Psoas muscle (tissue), 8 donors: ENCODE measurements around the gene TMEM175. TPM values are rescaled to one million over a fixed set of nuclear protein-coding genes. Genes with fewer than 3 reads are reported as not detected.

Experiments used
- ATAC-seq, 4 donors: fragments of 200-7000 bp; cut with Tn5 transposase; one replicate each; pipeline ENCODE4 v1.9.1; 2020; ENCODE audit warnings: moderate library complexity in 3 of 4, mild to moderate bottlenecking in 2 of 4
- DNase-seq, 2 donors: peaks; one replicate each; pipeline ENCODE4 v3.0.0-alpha.2; 2020
- H3K27ac ChIP-seq: fragments of 200-600 bp; one replicate; pipeline ENCODE4 v1.8.0; 2022
- H3K27me3 ChIP-seq, 3 donors: fragments of 200-600 bp in 1 of 3; one replicate each; pipeline versions ENCODE4 v1.6.1 to v1.8.0; 2013 to 2022; ENCODE audit warnings: low read length in 2 of 3, mild to moderate bottlenecking in 2 of 3, moderate library complexity in 1 of 3; ENCODE audit not compliant: insufficient read depth in 3 of 3
- H3K36me3 ChIP-seq, 2 donors: fragments of 200-600 bp in 1 of 2; one replicate each; pipeline versions ENCODE4 v1.6.1 to v1.8.0; 2013 to 2022; ENCODE audit warnings: low read depth in 1 of 2, mild to moderate bottlenecking in 1 of 2, moderate library complexity in 1 of 2; ENCODE audit not compliant: insufficient read depth in 1 of 2
- H3K4me1 ChIP-seq: fragments of 200-600 bp; one replicate; pipeline ENCODE4 v1.8.0; 2022
- H3K4me3 ChIP-seq: fragments of 200-600 bp; one replicate; pipeline ENCODE4 v1.8.0; 2022; ENCODE audit warnings: mild to moderate bottlenecking
- H3K9me3 ChIP-seq: fragments of 200-600 bp; one replicate; pipeline ENCODE4 v1.8.0; 2022
- CTCF ChIP-seq: fragments of 200-600 bp; IDR thresholded peaks from one replicate; pipeline ENCODE4 v1.8.0; 2022; ENCODE audit warnings: antibody characterized with exemption
- WGBS, 3 donors: extraction: QIAGEN DNeasy Blood & Tissue Kit; methylation state at CpG; one replicate each; pipeline versions ENCODE4 v1.1.6 to v1.1.7; 2013; 5-methylcytosine and 5-hydroxymethylcytosine counted together
- intact Hi-C, 2 donors: fragments of 100-400 bp; cut with DNase I; formaldehyde crosslinking; loops; one replicate each; pipeline versions ENCODE4 v1.11.0 to v1.14.2; 2022
- polyA plus RNA-seq, 3 donors: library from polyadenylated mRNA; stranded (reverse); fragments of 200-250 nt; gene quantifications; one replicate each; pipeline ENCODE4 v1.2.3, GENCODE V29; 2013
- total RNA-seq, 4 donors: library from RNA; stranded (reverse); fragmentation: NEBNext Ultra II Directional in 2 of 4; extraction: Animal tissue kit (Norgen Biotek cat#: 25700) in 2 of 4; gene quantifications; one replicate each; pipeline versions ENCODE4 v1.2.1 to v1.2.4, GENCODE V29; 2021 to 2023
- donor health status: healthy with polysubstance abuse.
- donor health status: DM: no; HTN: no; CAD: no; lungs with moderate emphysema.
- donor health status: Bipolar disorder and iron deficiency.
- donor health status: healthy.
- donor health status: DM: yes; HTN: yes; CAD: no.
- donor health status: DM: no; HTN: no; CAD: no.
- donor health status: DM: no; HTN: no; CAD: no.
- donor health status: DM: yes; HTN: yes; CAD: no.

The TMEM175 gene
- total and polyA plus RNA-seq, 7 donors, result 8.7 to 23.9 (median 14.3) TPM

- DNase-seq (no peak), ATAC-seq (no peak)
- peaks cover 0 to 55% of the 10 kb centered on the region in 2 donors for H3K36me3 ChIP-seq
- no peak overlapping the region for H3K4me3 ChIP-seq
- H3K4me1 ChIP-seq, result no peaks in the 10 kb centered on the region
- intact Hi-C loops, result no loop called here
- no peak overlapping the region for H3K27ac ChIP-seq
- H3K9me3 ChIP-seq, result no peaks in the 10 kb centered on the region
- H3K27me3 ChIP-seq, result no peaks in the 10 kb centered on the region
- 94 to 99% (median 96%) methylated on average over 6 of the region's 6 CpGs for WGBS, 3 donors
- no peak for TF ChIP-seq CTCF
These were observed 31.5 kb upstream of the TMEM175 start for GRCh38 chr4:900721-901120.

DNA sequence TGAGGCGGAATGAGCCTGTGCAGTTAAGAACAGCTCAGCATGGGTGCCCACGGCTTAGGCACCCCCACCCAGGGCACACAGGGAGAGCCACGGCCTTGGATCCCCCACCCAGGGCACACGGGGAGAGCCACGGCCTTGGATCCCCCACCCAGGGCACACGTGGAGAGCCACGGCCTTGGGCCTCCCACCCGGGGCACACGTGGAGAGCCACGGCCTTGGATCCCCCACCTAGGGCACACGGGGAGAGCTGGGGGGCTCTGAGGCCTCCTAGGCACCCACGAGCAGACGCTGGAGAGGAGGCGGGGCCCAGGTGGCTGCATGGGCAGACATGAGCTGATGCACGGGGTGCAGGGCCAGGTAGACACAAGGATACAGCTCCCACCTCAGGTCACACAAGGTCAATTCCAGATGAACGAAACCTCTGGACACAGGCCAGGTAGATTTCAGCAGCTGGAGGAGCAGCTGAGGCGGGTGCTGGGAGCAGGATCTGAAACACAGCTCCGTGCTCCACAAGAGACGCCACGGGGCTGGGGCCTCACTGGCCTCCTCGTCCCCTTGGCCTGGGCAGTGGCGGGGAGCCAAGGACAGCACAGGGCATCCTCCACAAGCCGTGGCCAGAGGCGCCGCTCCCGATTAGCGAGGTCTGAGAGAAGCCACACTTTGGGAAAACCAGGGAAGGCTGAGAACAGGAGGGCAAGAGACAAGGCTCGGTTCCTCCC lies 30.9 kb upstream of the TMEM175 start:
- intact Hi-C loops, result no loop called here
- TF ChIP-seq CTCF, result no peak
- Histone ChIP-seq H3K4me3 (no peak overlapping the region), H3K27ac (no peak overlapping the region), H3K9me3 (no peaks in the 10 kb centered on the region), H3K4me1 (no peaks in the 10 kb centered on the region), H3K27me3 (no peaks in the 10 kb centered on the region), H3K36me3 (peaks cover 0 to 48% of the 10 kb centered on the region in 2 donors)
- no peak for DNase-seq
- WGBS, 3 donors, result 76 to 84% (median 80%) methylated on average over 25 to 28 of the region's 28 CpGs
- ATAC-seq, result no peak

- intact Hi-C loops, result no loop called here
- TF ChIP-seq CTCF, result no peak
- Histone ChIP-seq H3K27ac (no peak overlapping the region), H3K27me3 (no peaks in the 10 kb centered on the region), H3K36me3 (peaks cover 0 to 38% of the 10 kb centered on the region in 2 donors), H3K4me1 (no peaks in the 10 kb centered on the region), H3K4me3 (no peak overlapping the region), H3K9me3 (no peaks in the 10 kb centered on the region)
- 90 to 93% (median 92%) methylated on average over 37 to 42 of the region's 42 CpGs for WGBS, 3 donors
- ATAC-seq, result no peak
- no peak for DNase-seq
These were observed 28.9 kb upstream of the TMEM175 start for GRCh38 chr4:903066-904046.

GRCh38 chr4:905485-906338 lies 26.5 kb upstream of the TMEM175 start:
- intact Hi-C loops, result no loop called here
- H3K4me3 ChIP-seq, result no peak overlapping the region
- no peak overlapping the region for H3K27ac ChIP-seq
- H3K4me1 ChIP-seq, result no peaks in the 10 kb centered on the region
- DNase-seq, result no peak
- no peaks in the 10 kb centered on the region for H3K27me3 ChIP-seq
- TF ChIP-seq CTCF, result no peak
- WGBS, 3 donors, result 98 to 99% (median 98%) methylated on average over 49 of the region's 49 CpGs
- no peak for ATAC-seq
- peaks cover 3 to 46% of the 10 kb centered on the region in 2 donors for H3K36me3 ChIP-seq
- H3K9me3 ChIP-seq, result no peaks in the 10 kb centered on the region
